ENCODE measurements around the gene GRIN3A.

GRIN3A gene

GRCh38 chr9:101708855-101709254 is 29.6 kb downstream of the GRIN3A start:
- H3K27me3 ChIP-seq (ENCODE audit: insufficient read depth, low read length) = no peaks in the 10 kb centered on the region
- no peaks in the 10 kb centered on the region for H3K9me3 ChIP-seq (ENCODE audit: low read length)
- H4K20me1 ChIP-seq (ENCODE audit: insufficient read depth, low read length) = no peaks in the 10 kb centered on the region
- no peak overlapping the region for H3K4me2 ChIP-seq (ENCODE audit: low read length)
- H3K4me1 ChIP-seq (ENCODE audit: insufficient read depth, low read length, severe bottlenecking) = no peaks in the 10 kb centered on the region
- H3K9me2 ChIP-seq (ENCODE audit: low read depth, low read length) = no peaks in the 10 kb centered on the region
- no peaks in the 10 kb centered on the region for H3K36me3 ChIP-seq (ENCODE audit: insufficient read depth, low read length)
- no peaks in the 10 kb centered on the region for H3K79me2 ChIP-seq (ENCODE audit: insufficient read depth, low read length)
- no peak overlapping the region for H3K9ac ChIP-seq (ENCODE audit: low read length)
- H2AFZ ChIP-seq (ENCODE audit: low read length) = no peak overlapping the region
- H3F3A ChIP-seq (ENCODE audit: insufficient read depth, low read length) = no peaks in the 10 kb centered on the region
- H3K27ac ChIP-seq (ENCODE audit: low read depth, low read length, poor library complexity, severe bottlenecking) = no peak overlapping the region
- TF ChIP-seq, protein P1, sequence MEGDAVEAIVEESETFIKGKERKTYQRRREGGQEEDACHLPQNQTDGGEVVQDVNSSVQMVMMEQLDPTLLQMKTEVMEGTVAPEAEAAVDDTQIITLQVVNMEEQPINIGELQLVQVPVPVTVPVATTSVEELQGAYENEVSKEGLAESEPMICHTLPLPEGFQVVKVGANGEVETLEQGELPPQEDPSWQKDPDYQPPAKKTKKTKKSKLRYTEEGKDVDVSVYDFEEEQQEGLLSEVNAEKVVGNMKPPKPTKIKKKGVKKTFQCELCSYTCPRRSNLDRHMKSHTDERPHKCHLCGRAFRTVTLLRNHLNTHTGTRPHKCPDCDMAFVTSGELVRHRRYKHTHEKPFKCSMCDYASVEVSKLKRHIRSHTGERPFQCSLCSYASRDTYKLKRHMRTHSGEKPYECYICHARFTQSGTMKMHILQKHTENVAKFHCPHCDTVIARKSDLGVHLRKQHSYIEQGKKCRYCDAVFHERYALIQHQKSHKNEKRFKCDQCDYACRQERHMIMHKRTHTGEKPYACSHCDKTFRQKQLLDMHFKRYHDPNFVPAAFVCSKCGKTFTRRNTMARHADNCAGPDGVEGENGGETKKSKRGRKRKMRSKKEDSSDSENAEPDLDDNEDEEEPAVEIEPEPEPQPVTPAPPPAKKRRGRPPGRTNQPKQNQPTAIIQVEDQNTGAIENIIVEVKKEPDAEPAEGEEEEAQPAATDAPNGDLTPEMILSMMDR (IDR thresholded peaks at IDR 0.05; ENCODE audit: low read length) = no peak
- TF ChIP-seq EZH2 (IDR thresholded peaks at IDR 0.05; ENCODE audit: borderline replicate concordance, low read length) = no peak
- no peak overlapping the region for H3K4me3 ChIP-seq (ENCODE audit: low read depth, low read length, poor library complexity, severe bottlenecking)

- Histone ChIP-seq H3K9me2 (ENCODE audit: low read depth, low read length) (no peaks in the 10 kb centered on the region), H4K20me1 (ENCODE audit: insufficient read depth, low read length) (no peaks in the 10 kb centered on the region), H3F3A (ENCODE audit: insufficient read depth, low read length) (no peaks in the 10 kb centered on the region), H3K9me3 (ENCODE audit: low read length) (no peaks in the 10 kb centered on the region), H3K27me3 (ENCODE audit: insufficient read depth, low read length) (no peaks in the 10 kb centered on the region), H3K9ac (ENCODE audit: low read length) (no peak overlapping the region), H3K4me2 (ENCODE audit: low read length) (no peak overlapping the region), H3K79me2 (ENCODE audit: insufficient read depth, low read length) (no peaks in the 10 kb centered on the region), H3K4me3 (ENCODE audit: low read depth, low read length, poor library complexity, severe bottlenecking) (no peak overlapping the region), H3K4me1 (ENCODE audit: insufficient read depth, low read length, severe bottlenecking) (no peaks in the 10 kb centered on the region), H3K27ac (ENCODE audit: low read depth, low read length, poor library complexity, severe bottlenecking) (no peak overlapping the region), H3K36me3 (ENCODE audit: insufficient read depth, low read length) (no peaks in the 10 kb centered on the region), H2AFZ (ENCODE audit: low read length) (no peak overlapping the region)
- TF ChIP-seq, protein P1 (IDR thresholded peaks at IDR 0.05; ENCODE audit: low read length) = no peak
- TF ChIP-seq EZH2 (IDR thresholded peaks at IDR 0.05; ENCODE audit: borderline replicate concordance, low read length) = no peak
Measured at GRCh38 chr9:101707721-101708120, 30.7 kb downstream of the GRIN3A start.

DNA sequence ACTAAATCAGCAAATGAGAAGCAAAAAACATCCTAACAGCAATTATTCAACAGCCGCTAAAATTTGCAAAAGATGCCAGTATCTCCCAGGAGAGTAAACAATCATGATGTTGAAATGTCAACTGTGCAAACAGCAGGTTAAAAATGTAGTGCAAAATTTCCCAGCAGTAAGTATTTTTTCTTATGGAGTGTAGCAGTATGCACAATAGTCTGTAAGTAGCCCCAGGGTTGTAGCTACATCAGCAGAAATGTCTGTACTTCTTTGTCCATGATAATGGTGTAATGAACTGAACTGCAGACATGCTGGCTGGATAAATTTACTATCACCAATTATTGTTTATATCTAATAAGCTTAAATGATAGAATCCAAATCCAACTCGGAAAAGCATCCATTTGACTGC is 31.4 kb downstream of the GRIN3A start:
- H2AFZ ChIP-seq (ENCODE audit: low read length) = no peak overlapping the region
- H3K9ac ChIP-seq (ENCODE audit: low read length) = no peak overlapping the region
- H3K79me2 ChIP-seq (ENCODE audit: insufficient read depth, low read length) = no peaks in the 10 kb centered on the region
- no peaks in the 10 kb centered on the region for H3K9me3 ChIP-seq (ENCODE audit: low read length)
- H3K9me2 ChIP-seq (ENCODE audit: low read depth, low read length) = no peaks in the 10 kb centered on the region
- H3K27ac ChIP-seq (ENCODE audit: low read depth, low read length, poor library complexity, severe bottlenecking) = no peak overlapping the region
- no peaks in the 10 kb centered on the region for H3K36me3 ChIP-seq (ENCODE audit: insufficient read depth, low read length)
- TF ChIP-seq, protein P1 (IDR thresholded peaks at IDR 0.05; ENCODE audit: low read length) = no peak
- TF ChIP-seq EZH2 (IDR thresholded peaks at IDR 0.05; ENCODE audit: borderline replicate concordance, low read length) = no peak
- H3K27me3 ChIP-seq (ENCODE audit: insufficient read depth, low read length) = no peaks in the 10 kb centered on the region
- H3K4me3 ChIP-seq (ENCODE audit: low read depth, low read length, poor library complexity, severe bottlenecking) = no peak overlapping the region
- H3K4me2 ChIP-seq (ENCODE audit: low read length) = no peak overlapping the region
- H3F3A ChIP-seq (ENCODE audit: insufficient read depth, low read length) = no peaks in the 10 kb centered on the region
- no peaks in the 10 kb centered on the region for H3K4me1 ChIP-seq (ENCODE audit: insufficient read depth, low read length, severe bottlenecking)
- no peaks in the 10 kb centered on the region for H4K20me1 ChIP-seq (ENCODE audit: insufficient read depth, low read length)
